ENCODE results near the gene HMCN2. TPM values are rescaled to one million over a fixed set of nuclear protein-coding genes. Genes with fewer than 3 reads are reported as not detected.

The HMCN2 gene, protein sequence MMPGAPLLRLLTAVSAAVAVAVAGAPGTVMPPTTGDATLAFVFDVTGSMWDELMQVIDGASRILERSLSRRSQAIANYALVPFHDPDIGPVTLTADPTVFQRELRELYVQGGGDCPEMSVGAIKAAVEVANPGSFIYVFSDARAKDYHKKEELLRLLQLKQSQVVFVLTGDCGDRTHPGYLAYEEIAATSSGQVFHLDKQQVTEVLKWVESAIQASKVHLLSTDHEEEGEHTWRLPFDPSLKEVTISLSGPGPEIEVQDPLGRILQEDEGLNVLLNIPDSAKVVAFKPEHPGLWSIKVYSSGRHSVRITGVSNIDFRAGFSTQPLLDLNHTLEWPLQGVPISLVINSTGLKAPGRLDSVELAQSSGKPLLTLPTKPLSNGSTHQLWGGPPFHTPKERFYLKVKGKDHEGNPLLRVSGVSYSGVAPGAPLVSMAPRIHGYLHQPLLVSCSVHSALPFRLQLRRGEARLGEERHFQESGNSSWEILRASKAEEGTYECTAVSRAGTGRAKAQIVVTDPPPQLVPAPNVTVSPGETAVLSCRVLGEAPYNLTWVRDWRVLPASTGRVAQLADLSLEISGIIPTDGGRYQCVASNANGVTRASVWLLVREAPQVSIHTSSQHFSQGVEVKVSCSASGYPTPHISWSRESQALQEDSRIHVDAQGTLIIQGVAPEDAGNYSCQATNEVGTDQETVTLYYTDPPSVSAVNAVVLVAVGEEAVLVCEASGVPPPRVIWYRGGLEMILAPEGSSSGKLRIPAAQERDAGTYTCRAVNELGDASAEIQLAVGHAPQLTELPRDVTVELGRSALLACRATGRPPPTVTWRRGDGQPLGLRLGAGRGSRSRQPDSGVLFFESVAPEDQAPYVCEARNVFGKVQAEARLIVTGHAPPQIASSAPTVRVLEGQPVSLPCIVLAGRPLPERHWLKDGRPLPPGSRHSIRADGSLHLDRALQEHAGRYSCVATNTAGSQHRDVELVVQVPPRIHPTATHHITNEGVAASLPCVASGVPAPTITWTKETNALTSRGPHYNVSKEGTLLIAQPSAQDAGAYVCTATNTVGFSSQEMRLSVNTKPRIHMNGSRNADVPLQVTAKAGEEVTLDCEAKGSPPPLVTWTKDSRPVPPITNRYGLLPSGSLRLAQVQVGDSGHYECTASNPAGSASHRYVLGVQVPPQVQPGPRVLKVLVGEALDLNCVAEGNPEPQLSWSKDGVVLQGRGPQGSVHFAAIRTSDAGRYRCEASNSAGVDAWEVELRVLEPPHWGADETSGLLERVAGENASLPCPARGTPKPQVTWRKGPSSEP (N-terminal part only)
- total RNA-seq: 1 to 10 TPM in 3 of 8 experiments, under 1 TPM in 5; 0.54 to 2.1 (median 0.79) TPM

DNA sequence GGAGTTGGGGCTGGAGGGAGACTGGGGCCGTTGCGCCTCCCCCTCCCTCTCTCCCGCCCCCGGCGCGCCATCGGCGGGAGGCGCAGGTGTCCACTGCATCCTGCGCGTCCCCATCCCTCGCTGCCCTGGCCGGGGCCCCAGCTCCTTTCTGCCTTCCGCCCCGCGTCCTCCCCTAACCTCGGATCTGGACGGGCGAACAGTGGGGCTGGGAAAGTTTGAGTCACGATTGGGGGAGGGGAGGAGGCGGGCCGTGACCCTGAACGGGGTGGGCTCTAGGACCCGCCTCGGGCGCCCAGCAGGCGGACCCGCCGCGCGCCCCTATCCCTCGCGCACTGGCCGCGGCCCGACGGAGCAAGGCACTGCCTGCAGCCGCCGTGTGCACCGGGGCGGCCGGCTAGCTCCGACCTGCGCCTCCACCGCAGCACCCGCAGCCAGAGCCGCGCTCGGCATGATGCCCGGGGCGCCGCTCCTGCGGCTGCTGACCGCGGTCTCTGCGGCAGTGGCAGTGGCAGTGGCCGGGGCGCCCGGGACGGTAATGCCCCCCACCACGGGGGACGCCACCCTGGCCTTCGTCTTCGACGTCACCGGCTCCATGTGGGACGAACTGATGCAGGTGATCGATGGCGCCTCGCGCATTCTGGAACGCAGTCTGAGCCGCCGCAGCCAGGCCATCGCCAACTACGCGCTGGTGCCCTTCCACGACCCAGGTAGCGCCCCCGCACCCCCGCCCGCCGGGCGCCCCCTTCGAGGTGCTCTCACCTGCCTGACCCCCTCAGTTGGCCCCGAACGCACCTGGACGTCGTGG is at the start of gene HMCN2:
TSS of gene HMCN2 (plus strand) at position 330 of the 805 bp plus-strand sequence. CDS start at position 449, 119 bp downstream.
- peaks cover 3% of the 10 kb centered on the region in 2 donors for H3K4me1 ChIP-seq (replicated peaks in 1 of 2)
- WGBS, 10 experiments: 0 to 2% methylated on average over 2 to 9 of the region's 89 CpGs; no CpG with 5 or more reads in 8 of the 10 experiments
- H3K4me3 ChIP-seq: peak within 1 kb of the TSS; percentile 25 to 42 (median 38)
- no peak within 1 kb of the TSS for H3K27ac ChIP-seq
- in situ Hi-C loops (cut with MboI; ENCODE audit: low pct_unique_long_range_greater_than_20kb in 2 of 9, low sequenced_read_pairs in 9 of 9, unreplicated experiment in 9 of 9): no loop called here
- peak; percentile 45 to 95 (median 92) for ATAC-seq (replicated peaks in 6 of 8)

DNA sequence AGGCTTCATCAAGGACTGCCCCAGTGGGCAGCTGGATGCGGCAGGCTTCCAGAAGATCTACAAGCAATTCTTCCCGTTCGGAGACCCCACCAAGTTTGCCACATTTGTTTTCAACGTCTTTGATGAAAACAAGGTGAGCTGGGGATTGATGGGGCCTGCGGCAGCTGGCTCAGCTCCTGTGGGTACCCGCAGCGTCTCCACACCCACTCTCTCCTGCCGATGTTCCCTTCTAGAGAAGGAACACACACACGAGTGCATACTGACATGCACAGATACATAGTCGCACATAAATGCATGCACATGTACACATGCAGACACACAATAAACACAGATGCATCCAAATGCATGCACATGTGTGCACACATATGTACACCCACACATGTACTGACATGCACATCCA is 47.7 kb upstream of the HMCN2 start:
- in situ Hi-C loops (cut with MboI; ENCODE audit: low pct_unique_long_range_greater_than_20kb in 2 of 9, low sequenced_read_pairs in 9 of 9, unreplicated experiment in 9 of 9): no loop called here
- H3K27ac ChIP-seq: no peak overlapping the region
- 70 to 100% (median 91%) methylated on average over 2 to 5 of the region's 10 CpGs; no CpG with 5 or more reads in 5 of the 10 experiments for WGBS, 10 experiments
- no peak overlapping the region for H3K4me3 ChIP-seq
- peaks cover 42 to 47% of the 10 kb centered on the region in 2 donors for H3K4me1 ChIP-seq (replicated peaks in 1 of 2)
- no peak for ATAC-seq (replicated peaks in 6 of 8)

DNA sequence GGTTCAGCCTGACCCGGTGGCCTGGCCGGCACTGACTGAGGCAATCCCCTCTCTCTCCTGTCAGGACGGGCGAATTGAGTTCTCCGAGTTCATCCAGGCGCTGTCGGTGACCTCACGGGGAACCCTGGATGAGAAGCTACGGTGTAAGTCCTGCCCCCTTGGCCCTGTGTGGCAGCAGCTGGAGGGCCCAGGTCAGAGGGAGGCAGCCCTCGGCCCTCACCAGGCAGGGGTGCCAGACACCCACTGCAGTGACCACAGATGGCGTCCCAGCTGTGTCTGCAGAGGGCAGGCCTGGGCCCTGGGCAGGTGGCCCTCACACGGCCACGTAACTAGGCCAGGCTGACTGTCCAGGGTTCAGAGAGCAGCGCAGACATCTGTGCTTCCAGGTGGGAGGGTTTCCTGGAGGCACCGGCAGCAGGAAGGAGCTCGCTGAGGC is 45.9 kb upstream of the HMCN2 start:
- peak overlapping the region; percentile 22 to 59 for H3K27ac ChIP-seq
- ATAC-seq (replicated peaks in 6 of 8): peak in 5 of 8 experiments; percentile 4 to 15 (median 11)

DNA sequence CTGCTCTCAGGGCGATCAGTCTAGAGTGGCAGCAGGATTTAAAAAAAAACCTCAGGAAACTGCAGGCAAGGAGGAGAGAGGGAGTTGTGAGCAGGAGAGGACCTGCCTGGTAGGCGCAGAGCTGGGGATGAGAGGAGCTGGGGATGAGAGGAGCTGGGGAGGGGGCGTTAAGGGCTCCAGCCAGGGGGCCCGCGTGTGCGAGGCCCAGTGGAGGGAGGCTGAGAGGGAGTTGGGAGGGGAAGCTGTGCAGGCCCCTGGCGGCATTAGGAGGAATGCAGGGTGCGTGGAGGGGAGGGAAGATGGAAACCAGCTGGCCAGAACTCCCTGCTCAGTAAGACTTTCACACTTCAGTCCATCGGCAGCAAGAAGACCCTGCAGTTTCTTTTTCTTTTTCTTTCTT is 45.2 kb upstream of the HMCN2 start:
- H3K4me1 ChIP-seq (replicated peaks in 1 of 2): peaks cover 26 to 29% of the 10 kb centered on the region in 2 donors
- peak in 6 of 8 experiments; percentile 59 to 92 (median 90) for ATAC-seq (replicated peaks in 6 of 8)
- peak overlapping the region; percentile 22 to 59 for H3K27ac ChIP-seq
- no peak overlapping the region for H3K4me3 ChIP-seq
- WGBS, 10 experiments: 0 to 50% (median 20%) methylated on average over 1 of the region's 9 CpGs; no CpG with 5 or more reads in 7 of the 10 experiments
- in situ Hi-C loops (cut with MboI; ENCODE audit: low pct_unique_long_range_greater_than_20kb in 2 of 9, low sequenced_read_pairs in 9 of 9, unreplicated experiment in 9 of 9): no loop called here

More for the DNA sequence above, 45.9 kb upstream of the HMCN2 start:
- in situ Hi-C loops (cut with MboI; ENCODE audit: low pct_unique_long_range_greater_than_20kb in 2 of 9, low sequenced_read_pairs in 9 of 9, unreplicated experiment in 9 of 9): no loop called here
- Histone ChIP-seq H3K4me3 (no peak overlapping the region), H3K4me1 (replicated peaks in 1 of 2) (peaks cover 33 to 34% of the 10 kb centered on the region in 2 donors)
- no CpG with 5 or more reads among the region's 16 CpGs for WGBS, 10 experiments

DNA sequence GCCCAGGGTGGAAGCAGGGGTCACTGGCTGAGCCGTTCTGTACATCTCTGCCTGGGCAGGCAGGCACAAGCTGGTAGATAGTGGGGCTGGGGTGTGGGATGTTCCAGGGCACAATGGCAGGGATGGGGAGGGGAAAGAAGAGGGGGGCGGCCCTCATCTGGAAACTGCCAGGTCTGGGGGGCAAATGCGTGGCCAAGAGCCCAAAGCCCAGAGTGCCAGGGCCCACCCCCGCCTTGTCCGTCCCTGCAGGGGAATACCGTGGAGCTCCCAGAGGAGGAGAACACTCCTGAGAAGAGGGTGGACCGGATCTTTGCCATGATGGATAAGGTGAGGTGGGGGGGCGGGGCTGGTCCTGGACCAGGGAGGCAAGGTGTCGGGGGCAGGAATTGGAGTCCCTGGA is 42.7 kb upstream of the HMCN2 start:
- in situ Hi-C loops (cut with MboI; ENCODE audit: low pct_unique_long_range_greater_than_20kb in 2 of 9, low sequenced_read_pairs in 9 of 9, unreplicated experiment in 9 of 9): no loop called here
- H3K4me3 ChIP-seq: no peak overlapping the region
- no peak overlapping the region for H3K27ac ChIP-seq
- WGBS, 10 experiments: 100% methylated on average over 1 of the region's 9 CpGs; no CpG with 5 or more reads in 9 of the 10 experiments
- peaks cover 15 to 20% of the 10 kb centered on the region in 2 donors for H3K4me1 ChIP-seq (replicated peaks in 1 of 2)
- ATAC-seq (replicated peaks in 6 of 8): peak in 1 of 8 experiments; percentile 23

DNA sequence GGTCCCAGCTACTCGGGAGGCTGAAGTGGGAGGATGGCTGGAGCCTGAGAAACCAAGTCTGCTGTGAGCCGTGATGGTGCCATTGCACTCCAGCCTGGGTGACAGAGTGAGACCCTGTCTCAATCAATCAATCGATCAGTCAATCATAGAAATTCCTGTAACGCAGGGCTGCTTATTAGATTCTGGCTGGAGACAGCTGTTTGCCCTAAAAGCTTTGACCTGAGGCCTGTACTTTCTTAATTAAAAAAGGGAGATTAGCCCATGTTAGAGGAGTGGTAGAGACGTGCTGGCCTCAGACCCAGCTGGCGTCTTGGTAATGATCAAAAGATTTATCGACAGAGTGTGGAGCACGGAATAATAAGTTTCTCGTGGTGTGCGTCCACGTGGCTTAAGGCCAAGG is 40.5 kb upstream of the HMCN2 start:
- in situ Hi-C loops (cut with MboI; ENCODE audit: low pct_unique_long_range_greater_than_20kb in 2 of 9, low sequenced_read_pairs in 9 of 9, unreplicated experiment in 9 of 9): loop anchor here in 4 of 9 experiments (25.0 kb wide), 1 partner anchor 113 kb away; no protein-coding TSS in a partner anchor
- no peak for ATAC-seq (replicated peaks in 6 of 8)

DNA sequence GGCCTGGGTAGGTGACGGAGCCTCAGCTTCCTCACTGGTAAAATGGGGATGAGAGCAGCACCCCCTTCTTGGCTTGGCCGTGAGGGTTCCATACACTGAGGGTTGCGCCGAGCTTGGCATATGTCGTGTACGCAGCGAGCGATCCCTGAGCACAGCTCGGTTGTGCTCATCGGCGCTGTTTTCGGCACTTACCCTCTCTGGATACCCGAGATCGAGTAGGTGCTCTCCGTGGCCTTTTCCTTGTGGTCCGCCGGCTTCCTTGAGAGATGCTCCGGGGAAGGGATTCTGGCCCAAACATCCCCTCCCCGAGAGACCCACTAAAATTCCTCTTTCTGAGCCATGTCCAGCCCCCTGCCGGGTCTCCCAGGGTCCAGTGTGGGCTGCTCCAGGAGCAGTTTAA is 40.0 kb upstream of the HMCN2 start:
- in situ Hi-C loops (cut with MboI; ENCODE audit: low pct_unique_long_range_greater_than_20kb in 2 of 9, low sequenced_read_pairs in 9 of 9, unreplicated experiment in 9 of 9): loop anchor here in 4 of 9 experiments (25.0 kb wide), 1 partner anchor 113 kb away; no protein-coding TSS in a partner anchor
- WGBS, 10 experiments: 83 to 97% (median 96%) methylated on average over 1 to 15 of the region's 20 CpGs; no CpG with 5 or more reads in 7 of the 10 experiments

More for the DNA sequence above, 40.5 kb upstream of the HMCN2 start:
- Histone ChIP-seq H3K4me3 (no peak overlapping the region), H3K27ac (no peak overlapping the region), H3K4me1 (replicated peaks in 1 of 2) (peaks cover 10% of the 10 kb centered on the region in 2 donors)
- whole genome bisulfite sequencing, 10 experiments: 77 to 100% (median 92%) methylated on average over 1 to 5 of the region's 11 CpGs; no CpG with 5 or more reads in 3 of the 10 experiments

DNA sequence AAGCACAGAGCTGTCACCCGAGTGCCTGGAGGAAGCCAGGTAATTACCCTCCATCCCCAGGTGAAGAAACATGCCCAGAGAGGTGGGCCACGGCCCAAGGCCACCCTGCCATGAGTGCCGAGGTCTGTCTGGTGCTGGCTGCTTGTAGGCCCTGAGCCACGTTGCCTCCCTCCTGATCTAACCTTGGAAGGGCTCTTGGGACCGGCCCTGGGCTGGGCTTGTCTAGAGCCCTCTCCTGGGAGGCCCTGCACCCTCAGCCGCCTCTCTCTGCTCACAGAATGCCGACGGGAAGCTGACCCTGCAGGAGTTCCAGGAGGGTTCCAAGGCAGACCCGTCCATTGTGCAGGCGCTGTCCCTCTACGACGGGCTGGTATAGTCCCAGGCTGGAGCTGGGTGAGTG is 39.4 kb upstream of the HMCN2 start:
- H3K4me1 ChIP-seq (replicated peaks in 1 of 2): no peaks in the 10 kb centered on the region
- in situ Hi-C loops (cut with MboI; ENCODE audit: low pct_unique_long_range_greater_than_20kb in 2 of 9, low sequenced_read_pairs in 9 of 9, unreplicated experiment in 9 of 9): loop anchor here in 4 of 9 experiments (25.0 kb wide), 1 partner anchor 114 kb away; no protein-coding TSS in a partner anchor
- no peak overlapping the region for H3K4me3 ChIP-seq
- ATAC-seq (replicated peaks in 6 of 8): no peak
- 90 to 100% methylated on average over 1 to 2 of the region's 12 CpGs; no CpG with 5 or more reads in 8 of the 10 experiments for WGBS, 10 experiments
- no peak overlapping the region for H3K27ac ChIP-seq

More for the DNA sequence above, 40.0 kb upstream of the HMCN2 start:
- H3K27ac ChIP-seq: no peak overlapping the region
- H3K4me1 ChIP-seq (replicated peaks in 1 of 2): peaks cover 5% of the 10 kb centered on the region in 2 donors
- no peak for ATAC-seq (replicated peaks in 6 of 8)
- no peak overlapping the region for H3K4me3 ChIP-seq

DNA sequence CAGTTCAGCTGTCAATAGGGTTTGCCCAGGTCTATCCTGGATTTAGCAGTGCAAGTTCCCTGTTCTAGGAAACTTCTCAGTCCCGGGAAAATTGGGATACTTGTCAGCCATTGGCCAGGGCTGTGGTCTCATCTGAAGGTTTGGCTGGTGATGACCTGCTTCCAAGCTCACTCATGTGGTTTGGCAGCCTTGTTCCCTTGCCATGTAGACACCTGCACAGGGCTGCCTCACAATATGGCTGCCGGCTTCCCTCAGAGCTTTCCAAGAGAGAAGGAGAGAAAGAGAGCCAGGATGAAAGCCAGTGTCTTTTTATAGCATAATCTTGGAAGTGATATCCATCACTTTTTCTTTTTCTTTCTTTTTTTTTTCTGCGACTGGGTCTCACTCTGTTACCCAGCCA is 37.7 kb upstream of the HMCN2 start:
- in situ Hi-C loops (cut with MboI; ENCODE audit: low pct_unique_long_range_greater_than_20kb in 2 of 9, low sequenced_read_pairs in 9 of 9, unreplicated experiment in 9 of 9): loop anchor here in 4 of 9 experiments (25.0 kb wide), 1 partner anchor 116 kb away; no protein-coding TSS in a partner anchor
- no peak for ATAC-seq (replicated peaks in 6 of 8)
- Histone ChIP-seq H3K4me1 (replicated peaks in 1 of 2) (no peaks in the 10 kb centered on the region), H3K27ac (no peak overlapping the region), H3K4me3 (no peak overlapping the region)
- 86 to 100% (median 100%) methylated on average over 1 to 2 of the region's 3 CpGs; no CpG with 5 or more reads in 6 of the 10 experiments for WGBS, 10 experiments

DNA sequence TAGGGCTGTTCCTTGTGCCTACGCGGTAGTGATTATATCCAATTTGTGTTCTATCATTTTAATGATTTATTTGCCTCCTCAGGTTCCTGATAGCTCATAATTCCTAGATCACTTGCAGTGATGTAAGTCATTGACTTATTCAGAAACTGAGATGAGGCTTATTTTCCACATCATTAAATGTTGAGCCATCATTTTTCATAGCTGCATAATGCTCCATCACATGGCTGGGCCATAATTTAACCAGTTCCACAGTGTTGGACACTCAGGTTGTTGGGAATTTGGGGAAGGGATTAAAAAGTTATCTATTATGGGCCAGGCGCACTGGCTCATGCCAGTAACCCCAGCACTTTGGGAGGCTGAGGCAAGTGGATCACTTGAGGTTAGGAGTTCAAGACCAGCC is 35.8 kb upstream of the HMCN2 start:
- Histone ChIP-seq H3K4me1 (replicated peaks in 1 of 2) (no peaks in the 10 kb centered on the region), H3K27ac (no peak overlapping the region), H3K4me3 (no peak overlapping the region)
- no peak for ATAC-seq (replicated peaks in 6 of 8)
- in situ Hi-C loops (cut with MboI; ENCODE audit: low pct_unique_long_range_greater_than_20kb in 2 of 9, low sequenced_read_pairs in 9 of 9, unreplicated experiment in 9 of 9): loop anchor here in 6 of 9 experiments (10.0 to 25.0 kb wide), 2 partner anchors 117 to 125 kb away; no protein-coding TSS in a partner anchor
- WGBS, 10 experiments: 40 to 80% (median 60%) methylated on average over 1 to 3 of the region's 3 CpGs; no CpG with 5 or more reads in 3 of the 10 experiments

DNA sequence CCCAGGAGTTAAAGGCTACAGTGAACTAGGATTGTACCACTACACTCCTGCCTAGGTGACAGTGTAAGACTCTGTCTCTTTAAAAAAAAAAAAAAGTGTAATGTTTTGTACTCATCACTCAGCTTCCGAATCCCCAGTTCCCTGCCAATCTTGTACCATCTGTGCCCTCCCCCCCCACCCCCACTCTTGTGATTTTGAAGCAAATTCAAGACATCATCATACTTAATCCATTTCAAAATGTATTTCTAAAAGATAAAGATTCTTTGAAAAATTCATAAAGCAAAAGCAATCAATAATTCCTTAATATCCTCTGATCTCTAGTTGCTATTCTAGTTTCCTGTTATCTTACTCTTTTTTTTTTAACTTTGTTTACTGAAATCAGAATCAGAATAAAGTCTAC is 34.9 kb upstream of the HMCN2 start:
- no peak for ATAC-seq (replicated peaks in 6 of 8)
- no peak overlapping the region for H3K27ac ChIP-seq
- in situ Hi-C loops (cut with MboI; ENCODE audit: low pct_unique_long_range_greater_than_20kb in 2 of 9, low sequenced_read_pairs in 9 of 9, unreplicated experiment in 9 of 9): loop anchor here in 6 of 9 experiments (10.0 to 25.0 kb wide), 2 partner anchors 118 to 126 kb away; no protein-coding TSS in a partner anchor

More for the DNA sequence above, 34.9 kb upstream of the HMCN2 start:
- H3K4me1 ChIP-seq (replicated peaks in 1 of 2): peaks cover 0 to under 1% of the 10 kb centered on the region in 2 donors
- no peak overlapping the region for H3K4me3 ChIP-seq
- WGBS, 10 experiments: 80 to 100% (median 100%) methylated on average over 1 of the region's 1 CpG; no CpG with 5 or more reads in 7 of the 10 experiments
